Stomach (tissue), 9 donors: ENCODE data around the gene DNAH1. TPM values are rescaled to one million over a fixed set of nuclear protein-coding genes. Genes with fewer than 3 reads are reported as not detected.
"Not testable (repeated sequence)": the region's sequence is repeated elsewhere in the genome, so short reads cannot be mapped to it uniquely, and the experiment has no call there.

Experiments
- DNase-seq, 2 donors: peaks; one replicate each; pipeline versions ENCODE4 v3.0.0 to v3.0.0-alpha.2; 2013 to 2019
- H3K27ac ChIP-seq, 5 donors: fragments of 200-600 bp in 4 of 5; sonication (generic) in 4 of 5; one replicate each; pipeline ENCODE4 v1.5.1; 2013 to 2019; ENCODE audit warnings: mild to moderate bottlenecking in 1 of 5, moderate library complexity in 1 of 5
- H3K27me3 ChIP-seq, 3 donors: fragments of 200-600 bp; sonication (generic); one replicate each; pipeline ENCODE4 v1.5.1; 2017 to 2019; ENCODE audit warnings: mixed run types in 1 of 3
- H3K36me3 ChIP-seq, 4 donors: fragments of 200-600 bp; sonication (generic); 1 replicate in 3 of 4; 2 replicates in 1 of 4; pipeline ENCODE4 v1.5.1; 2016 to 2019
- H3K4me1 ChIP-seq, 4 donors: fragments of 200-600 bp; sonication (generic); one replicate each; pipeline ENCODE4 v1.5.1; 2016 to 2019
- H3K4me3 ChIP-seq, 4 donors: fragments of 200-600 bp; sonication (generic) in 3 of 4; one replicate each; pipeline ENCODE4 v1.5.1; 2016 to 2019; ENCODE audit warnings: mild to moderate bottlenecking in 1 of 4
- H3K9me3 ChIP-seq, 4 donors: fragments of 200-600 bp; sonication (generic); one replicate each; pipeline ENCODE4 v1.5.1; 2016 to 2019
- CTCF ChIP-seq, 7 experiments: fragments of 450-650 bp in 4 of 7; fragments of 200-600 bp in 3 of 7; sonication (generic) in 3 of 7; IDR thresholded peaks; one replicate each; pipeline ENCODE4 v1.5.1; 2016 to 2019; ENCODE audit warnings: antibody characterized with exemption in 7 of 7, control low read depth in 2 of 7, mild to moderate bottlenecking in 1 of 7
- EP300 ChIP-seq: sonication (generic); formaldehyde crosslinking; IDR thresholded peaks from one replicate; pipeline ENCODE4 v1.6.1; 2017; ENCODE audit warnings: antibody characterized with exemption
- POLR2A ChIP-seq, 4 donors: fragments of 450-650 bp; IDR thresholded peaks; one replicate each; pipeline ENCODE4 v1.6.1; 2016; ENCODE audit warnings: antibody characterized with exemption in 4 of 4, control low read depth in 2 of 4, mild to moderate bottlenecking in 1 of 4, moderate library complexity in 1 of 4
- POLR2AphosphoS5 ChIP-seq, 3 donors: sonication (generic); formaldehyde crosslinking; IDR thresholded peaks; one replicate each; pipeline ENCODE4 v1.6.1; 2016; ENCODE audit warnings: antibody characterized with exemption in 3 of 3
- WGBS, 5 donors: extraction: QIAGEN DNeasy Blood & Tissue Kit in 3 of 5; methylation state at CpG; one replicate each; pipeline versions ENCODE4 v1.1.5 to v1.1.7; 2013 to 2018; 5-methylcytosine and 5-hydroxymethylcytosine counted together
- intact Hi-C: fragments of 100-400 bp; cut with DNase I; formaldehyde crosslinking; loops from one replicate; pipeline ENCODE4 v1.15.1; 2023; ENCODE audit warnings: low total_unique reads
- polyA plus RNA-seq, 3 donors: library from polyadenylated mRNA; stranded (reverse); fragments of 200-250 nt; gene quantifications; one replicate each; pipeline ENCODE4 v1.2.3, GENCODE V29; 2013
- total RNA-seq, 5 donors: library from RNA; depleted of rRNA; stranded (reverse); fragments of >200 nt; gene quantifications; one replicate each; pipeline versions ENCODE4 v1.1.0 to v1.2.3, GENCODE V29; 2014 to 2016
- donor health status: healthy with polysubstance abuse.
- donor health status: Bipolar disorder and iron deficiency.
- donor health status: healthy.

Gene DNAH1
- total and polyA plus RNA-seq, 8 donors = 1.9 to 57.6 (median 8.2) TPM

DNA sequence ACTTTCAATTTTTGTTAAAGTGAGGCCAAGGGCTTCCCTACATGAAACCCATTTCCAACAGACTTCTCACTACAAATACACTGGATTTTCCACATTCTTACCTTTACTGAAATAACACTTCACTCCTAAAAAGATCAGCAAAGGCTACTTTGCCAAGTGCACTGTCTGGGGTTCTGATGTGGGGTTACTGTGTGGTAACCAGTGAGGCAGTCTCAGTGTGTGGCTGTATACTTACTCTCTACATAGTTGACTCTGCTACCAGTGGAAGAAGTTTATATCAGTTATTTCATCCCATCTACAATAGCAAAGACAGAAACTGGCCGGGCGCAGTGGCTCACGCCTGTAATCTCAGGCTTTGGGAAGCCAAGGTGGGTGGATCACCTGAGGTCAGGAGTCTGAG is 43.3 kb upstream of the DNAH1 start:
- peaks cover 14 to 42% (median 39%) of the 10 kb centered on the region in 4 donors for H3K36me3 ChIP-seq
- no peak overlapping the region for H3K4me3 ChIP-seq
- no peaks in the 10 kb centered on the region for H3K9me3 ChIP-seq
- TF ChIP-seq POLR2AphosphoS5 (IDR thresholded peaks at IDR 0.05) (no peak), EP300 (no peak), CTCF (IDR thresholded peaks at IDR 0.05) (no peak), POLR2A (IDR thresholded peaks at IDR 0.05) (no peak)
- intact Hi-C loops = no loop called here
- H3K27me3 ChIP-seq = no peaks in the 10 kb centered on the region
- peak overlapping the region in 3 of 5 donors; percentile 27 to 64 (median 46) for H3K27ac ChIP-seq
- 51 to 85% (median 68%) methylated on average over 3 of the region's 3 CpGs for WGBS, 5 donors
- peaks cover 58 to 95% (median 74%) of the 10 kb centered on the region in 4 donors for H3K4me1 ChIP-seq
- DNase-seq = no peak

DNA sequence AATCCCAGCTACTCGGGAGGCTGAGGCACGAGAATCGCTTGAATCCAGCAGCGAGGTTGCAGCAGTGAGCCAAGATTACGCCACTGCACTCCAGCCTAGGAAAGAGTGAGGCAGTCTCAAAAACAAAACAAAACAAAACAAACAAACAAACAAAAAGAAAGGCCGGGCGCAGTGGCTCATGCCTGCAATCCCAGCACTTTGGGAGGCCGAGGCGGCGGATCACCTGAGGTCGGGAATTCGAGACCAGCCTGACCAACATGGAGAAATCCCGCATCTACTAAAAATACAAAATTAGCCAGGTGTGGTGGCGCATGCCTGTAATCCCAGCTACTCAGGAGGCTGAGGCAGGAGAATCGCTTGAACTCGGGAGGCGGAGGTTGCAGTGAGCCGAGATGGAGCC is 41.3 kb upstream of the DNAH1 start:
- WGBS, 5 donors = 83 to 92% (median 90%) methylated on average over 18 of the region's 18 CpGs
- peaks cover 64 to 85% (median 75%) of the 10 kb centered on the region in 4 donors for H3K4me1 ChIP-seq
- DNase-seq, H3K27me3 ChIP-seq, H3K9me3 ChIP-seq, intact Hi-C loops: not testable (repeated sequence)
- peak overlapping the region in 1 of 4 donors; percentile 93 for H3K4me3 ChIP-seq
- peaks cover 0 to 24% (median 19%) of the 10 kb centered on the region in 4 donors for H3K36me3 ChIP-seq
- H3K27ac ChIP-seq = peak overlapping the region in 4 of 5 donors; percentile 97 to 98 (median 98)

GRCh38 chr3:52277071-52277964 is 38.8 kb upstream of the DNAH1 start:
- Histone ChIP-seq H3K27me3 (no peaks in the 10 kb centered on the region), H3K36me3 (peaks cover 4 to 23% (median 16%) of the 10 kb centered on the region in 4 donors), H3K9me3 (no peaks in the 10 kb centered on the region), H3K4me1 (peaks cover 44 to 73% (median 64%) of the 10 kb centered on the region in 4 donors), H3K27ac (peak overlapping the region; percentile 97 to 99 (median 98)), H3K4me3 (peak overlapping the region; percentile 69 to 93 (median 82))
- DNase-seq = peak; percentile 77 to 92
- intact Hi-C loops = no loop called here
- 0 to 1% (median 1%) methylated on average over 27 to 28 of the region's 28 CpGs for WGBS, 5 donors
- no peak for TF ChIP-seq POLR2A (IDR thresholded peaks at IDR 0.05)
- no peak for TF ChIP-seq CTCF (IDR thresholded peaks at IDR 0.05)
- peak in 2 of 3 donors; percentile 73 to 75 for TF ChIP-seq POLR2AphosphoS5 (IDR thresholded peaks at IDR 0.05)
- TF ChIP-seq EP300 = no peak

- peaks cover 41 to 73% (median 59%) of the 10 kb centered on the region in 4 donors for H3K4me1 ChIP-seq
- intact Hi-C loops = no loop called here
- DNase-seq = peak in 1 of 2 donors; percentile 84
Measured at GRCh38 chr3:52277972-52278509, 38.1 kb upstream of the DNAH1 start.

More at GRCh38 chr3:52277972-52278509, 38.1 kb upstream of the DNAH1 start:
- Histone ChIP-seq H3K27ac (peak overlapping the region; percentile 97 to 99 (median 98)), H3K36me3 (peaks cover 7 to 24% (median 15%) of the 10 kb centered on the region in 4 donors), H3K9me3 (no peaks in the 10 kb centered on the region), H3K4me3 (peak overlapping the region; percentile 69 to 93 (median 82)), H3K27me3 (no peaks in the 10 kb centered on the region)
- WGBS, 5 donors = 0% methylated on average over 34 to 54 of the region's 54 CpGs
- TF ChIP-seq EP300 = no peak
- TF ChIP-seq POLR2A (IDR thresholded peaks at IDR 0.05) = no peak
- TF ChIP-seq POLR2AphosphoS5 (IDR thresholded peaks at IDR 0.05) = no peak
- TF ChIP-seq CTCF (IDR thresholded peaks at IDR 0.05) = peak in 4 of 7 experiments; percentile 11 to 31 (median 24)
